Pancreas (tissue), 10 donors: ENCODE measurements around the gene ZNF354C. TPM values are rescaled to one million over a fixed set of nuclear protein-coding genes. Genes with fewer than 3 reads are reported as not detected.

Experiments used
- ATAC-seq, 4 donors: fragments of 200-7000 bp; cut with Tn5 transposase; one replicate each; pipeline versions ENCODE4 v1.8.0 to v1.9.1; 2020; ENCODE audit warnings: mild to moderate bottlenecking in 4 of 4, moderate library complexity in 4 of 4
- DNase-seq, 6 donors: peaks; one replicate each; pipeline ENCODE4 v3.0.0-alpha.2; 2020
- FAIRE-seq: peaks from 2 replicates; lab custom pipeline; 2012; peaks lifted over from hg19 to GRCh38; lab: Jason Lieb, UNC
- H3K27ac ChIP-seq, 4 donors: fragments of 200-600 bp; sonication (generic); 1 replicate in 3 of 4; 2 replicates in 1 of 4; pipeline versions ENCODE4 v1.5.0 to v1.8.0; 2020
- H3K27me3 ChIP-seq, 4 donors: fragments of 200-600 bp; one replicate each; pipeline ENCODE4 v1.8.0; 2021
- H3K36me3 ChIP-seq, 3 donors: fragments of 200-600 bp; sonication (generic) in 1 of 3; one replicate each; pipeline versions ENCODE4 v1.5.0 to v1.8.0; 2020 to 2021
- H3K4me1 ChIP-seq, 3 donors: fragments of 200-600 bp; one replicate each; pipeline ENCODE4 v1.8.0; 2021
- H3K4me3 ChIP-seq, 4 donors: fragments of 200-600 bp; sonication (generic) in 2 of 4; one replicate each; pipeline versions ENCODE4 v1.5.0 to v1.8.0; 2020 to 2021
- H3K9me3 ChIP-seq, 4 donors: fragments of 200-600 bp; one replicate each; pipeline ENCODE4 v1.8.0; 2021
- WGBS, 2 donors: extraction: QIAGEN DNeasy Blood & Tissue Kit; methylation state at CpG; one replicate each; pipeline ENCODE4 v1.1.7; 2013; 5-methylcytosine and 5-hydroxymethylcytosine counted together
- intact Hi-C, 3 donors: fragments of 100-400 bp; cut with DNase I; formaldehyde crosslinking; loops; one replicate each; pipeline versions ENCODE4 v1.11.1 to v1.14.2; 2022
- polyA plus RNA-seq, 2 donors: library from polyadenylated mRNA; stranded (reverse); fragments of 200-250 nt; gene quantifications; one replicate each; pipeline ENCODE4 v1.2.3, GENCODE V29; 2013
- total RNA-seq, 6 donors: library from RNA; stranded (reverse); fragmentation: NEBNext Ultra II Directional in 4 of 6; extraction: Animal tissue kit (Norgen Biotek cat#: 25700) in 4 of 6; gene quantifications; one replicate each; pipeline versions ENCODE4 v1.2.1 to v1.2.4, GENCODE V29; 2021 to 2023
- TF ChIP-seq, protein P1 (sequence below), 4 donors: fragments of 200-600 bp; sonication (generic) in 3 of 4; IDR thresholded peaks; one replicate each; pipeline versions ENCODE4 v1.5.0 to v1.8.0; 2021; ENCODE audit warnings: antibody characterized with exemption in 4 of 4
- donor health status: healthy with polysubstance abuse.
- donor health status: DM: no; HTN: no; CAD: no; lungs with moderate emphysema.
- donor health status: DM: no; HTN: no; CAD: no.
- donor health status: control.
- donor health status: control.
- donor health status: Bipolar disorder and iron deficiency.
- donor health status: DM: yes; HTN: yes; CAD: no.
- donor health status: DM: no; HTN: no; CAD: no.
- donor health status: DM: no; HTN: no; CAD: no.
- donor health status: DM: yes; HTN: yes; CAD: no.

Gene ZNF354C
- total and polyA plus RNA-seq, 8 donors: 0.91 to 4.4 (median 2.1) TPM

DNA sequence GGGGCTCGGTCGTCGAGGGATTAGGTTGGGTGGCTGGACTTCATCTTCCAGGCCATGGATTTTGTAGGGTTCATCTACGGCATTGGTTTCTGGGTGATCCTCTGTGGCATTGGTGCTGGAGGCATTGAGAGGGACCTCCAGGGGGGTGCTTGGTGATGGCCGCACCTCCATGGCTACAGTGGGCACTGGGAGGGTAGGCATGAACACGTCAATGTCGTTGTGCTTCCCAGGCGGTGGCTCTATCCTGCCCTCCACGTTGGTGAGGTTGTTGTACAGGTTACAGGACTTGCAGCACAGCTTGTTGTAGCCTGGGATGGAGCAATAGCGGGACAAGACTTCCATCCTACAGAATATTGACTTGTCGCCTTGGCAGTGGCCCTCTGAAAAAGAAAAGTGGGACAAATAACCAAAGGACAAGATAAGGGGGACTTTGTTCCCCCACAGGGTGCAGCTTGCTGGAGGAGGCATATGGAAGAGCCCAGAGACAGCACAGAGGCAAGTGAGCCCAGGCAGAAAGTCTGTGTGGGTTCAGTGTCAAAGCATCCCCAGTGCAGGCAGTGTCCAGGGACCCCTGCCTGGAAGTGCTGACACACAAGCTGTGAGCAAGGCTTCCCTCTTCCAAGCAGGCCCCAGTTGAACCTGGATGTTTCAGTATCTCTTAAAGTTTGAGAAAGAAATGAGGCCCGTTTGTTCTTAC, 53.9 kb downstream of the ZNF354C start:
- Histone ChIP-seq H3K4me3 (no peak overlapping the region), H3K36me3 (no peaks in the 10 kb centered on the region), H3K27me3 (no peaks in the 10 kb centered on the region), H3K9me3 (no peaks in the 10 kb centered on the region), H3K4me1 (no peaks in the 10 kb centered on the region), H3K27ac (no peak overlapping the region)
- DNase-seq: no peak
- WGBS, 2 donors: 72 to 75% methylated on average over 12 of the region's 12 CpGs
- no peak for FAIRE-seq
- TF ChIP-seq, protein P1, sequence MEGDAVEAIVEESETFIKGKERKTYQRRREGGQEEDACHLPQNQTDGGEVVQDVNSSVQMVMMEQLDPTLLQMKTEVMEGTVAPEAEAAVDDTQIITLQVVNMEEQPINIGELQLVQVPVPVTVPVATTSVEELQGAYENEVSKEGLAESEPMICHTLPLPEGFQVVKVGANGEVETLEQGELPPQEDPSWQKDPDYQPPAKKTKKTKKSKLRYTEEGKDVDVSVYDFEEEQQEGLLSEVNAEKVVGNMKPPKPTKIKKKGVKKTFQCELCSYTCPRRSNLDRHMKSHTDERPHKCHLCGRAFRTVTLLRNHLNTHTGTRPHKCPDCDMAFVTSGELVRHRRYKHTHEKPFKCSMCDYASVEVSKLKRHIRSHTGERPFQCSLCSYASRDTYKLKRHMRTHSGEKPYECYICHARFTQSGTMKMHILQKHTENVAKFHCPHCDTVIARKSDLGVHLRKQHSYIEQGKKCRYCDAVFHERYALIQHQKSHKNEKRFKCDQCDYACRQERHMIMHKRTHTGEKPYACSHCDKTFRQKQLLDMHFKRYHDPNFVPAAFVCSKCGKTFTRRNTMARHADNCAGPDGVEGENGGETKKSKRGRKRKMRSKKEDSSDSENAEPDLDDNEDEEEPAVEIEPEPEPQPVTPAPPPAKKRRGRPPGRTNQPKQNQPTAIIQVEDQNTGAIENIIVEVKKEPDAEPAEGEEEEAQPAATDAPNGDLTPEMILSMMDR (IDR thresholded peaks at IDR 0.05): no peak
- ATAC-seq: no peak
- intact Hi-C loops: no loop called here

DNA sequence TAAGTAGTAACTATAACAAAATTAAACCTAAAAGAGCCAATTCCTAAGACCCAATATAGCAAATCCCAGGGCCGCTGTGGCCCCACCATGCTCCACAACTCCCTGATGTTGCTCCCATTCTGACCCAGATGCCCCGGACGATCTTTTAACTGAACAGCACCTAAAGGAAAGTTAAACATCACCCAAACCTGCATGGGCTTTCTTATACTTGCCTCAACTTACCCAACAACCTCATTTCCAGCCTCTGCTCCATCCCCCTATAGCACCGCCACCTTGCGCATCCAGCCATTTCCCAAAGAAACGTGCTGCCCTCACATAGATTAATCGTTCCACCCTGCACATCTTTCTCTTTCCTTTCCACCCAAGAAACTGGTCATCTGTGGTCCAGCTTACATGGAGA, 54.6 kb downstream of the ZNF354C start:
- H3K36me3 ChIP-seq: no peaks in the 10 kb centered on the region
- no peak overlapping the region for H3K27ac ChIP-seq
- no peak overlapping the region for H3K4me3 ChIP-seq
- H3K27me3 ChIP-seq: no peaks in the 10 kb centered on the region
- DNase-seq (peak in 1 of 6 donors; percentile 6), FAIRE-seq (no peak), ATAC-seq (no peak)
- no peaks in the 10 kb centered on the region for H3K4me1 ChIP-seq
- TF ChIP-seq, protein P1 (IDR thresholded peaks at IDR 0.05): no peak
- WGBS, 2 donors: 80 to 87% methylated on average over 7 of the region's 7 CpGs
- H3K9me3 ChIP-seq: no peaks in the 10 kb centered on the region
- intact Hi-C loops: no loop called here

DNA sequence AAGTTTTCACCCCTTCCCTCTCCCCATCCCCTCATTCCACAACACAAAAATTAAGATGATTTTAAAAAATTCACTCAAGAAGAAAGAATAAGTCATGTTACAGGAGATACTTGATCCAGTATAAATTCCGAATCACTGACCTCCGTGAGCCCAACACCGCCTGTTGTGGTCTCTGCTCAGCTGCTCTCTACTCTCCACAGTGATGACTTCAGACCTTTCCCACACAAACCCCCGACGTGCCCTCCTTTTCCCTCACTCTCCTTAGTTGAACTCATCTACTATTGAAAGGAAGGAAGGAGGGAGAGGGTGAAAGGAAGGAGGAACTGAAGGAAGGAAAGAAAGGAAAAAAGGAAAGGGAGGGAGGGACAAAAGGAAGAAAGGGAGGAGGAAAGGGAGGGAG, 55.1 kb downstream of the ZNF354C start:
- Histone ChIP-seq H3K36me3 (no peaks in the 10 kb centered on the region), H3K27me3 (no peaks in the 10 kb centered on the region), H3K27ac (no peak overlapping the region), H3K4me3 (no peak overlapping the region), H3K4me1 (no peaks in the 10 kb centered on the region), H3K9me3 (no peaks in the 10 kb centered on the region)
- TF ChIP-seq, protein P1 (IDR thresholded peaks at IDR 0.05): no peak
- ATAC-seq (no peak), DNase-seq (no peak), FAIRE-seq (no peak)
- intact Hi-C loops: no loop called here
- 68 to 81% methylated on average over 5 of the region's 5 CpGs for WGBS, 2 donors

DNA sequence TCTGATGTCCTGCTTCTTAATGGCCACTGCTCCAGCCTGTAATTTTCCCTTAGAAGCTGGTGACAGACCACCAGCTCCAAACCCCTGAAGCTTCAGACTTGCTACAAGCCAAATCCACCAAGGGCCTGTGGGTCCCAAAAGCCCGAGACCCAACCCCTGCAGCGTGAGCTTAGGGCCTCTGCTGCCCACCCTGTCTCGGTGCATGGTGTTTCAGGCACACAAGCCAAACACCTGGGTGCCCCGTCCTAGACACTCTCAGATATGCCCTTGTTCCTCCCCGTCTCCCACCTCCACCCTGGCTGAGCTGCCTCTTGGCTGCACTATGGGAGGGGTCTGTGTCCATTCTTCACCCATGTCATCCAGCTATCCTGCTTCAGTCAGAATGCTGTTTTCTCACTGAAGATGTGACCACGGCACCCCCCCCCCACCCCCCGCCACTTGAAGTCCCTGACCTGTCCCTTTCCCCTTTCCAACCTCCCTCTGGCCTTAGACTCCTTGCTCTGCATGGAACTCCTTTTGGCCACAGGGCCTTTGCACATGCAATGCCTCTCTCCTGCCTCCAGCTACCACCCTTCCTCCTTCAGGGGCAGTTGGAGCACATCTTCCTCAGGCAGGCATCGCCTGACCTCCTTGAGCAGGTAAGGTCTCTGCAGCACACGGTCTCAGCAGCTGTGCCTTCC, 55.8 kb downstream of the ZNF354C start:
- H3K27me3 ChIP-seq: no peaks in the 10 kb centered on the region
- H3K27ac ChIP-seq: no peak overlapping the region
- DNase-seq (peak in 1 of 6 donors; percentile 21), ATAC-seq (no peak), FAIRE-seq (no peak)
- TF ChIP-seq, protein P1 (IDR thresholded peaks at IDR 0.05): no peak
- H3K36me3 ChIP-seq: no peaks in the 10 kb centered on the region
- H3K9me3 ChIP-seq: no peaks in the 10 kb centered on the region
- H3K4me3 ChIP-seq: no peak overlapping the region
- no peaks in the 10 kb centered on the region for H3K4me1 ChIP-seq
- 66 to 77% methylated on average over 9 of the region's 9 CpGs for WGBS, 2 donors
- intact Hi-C loops: no loop called here

DNA sequence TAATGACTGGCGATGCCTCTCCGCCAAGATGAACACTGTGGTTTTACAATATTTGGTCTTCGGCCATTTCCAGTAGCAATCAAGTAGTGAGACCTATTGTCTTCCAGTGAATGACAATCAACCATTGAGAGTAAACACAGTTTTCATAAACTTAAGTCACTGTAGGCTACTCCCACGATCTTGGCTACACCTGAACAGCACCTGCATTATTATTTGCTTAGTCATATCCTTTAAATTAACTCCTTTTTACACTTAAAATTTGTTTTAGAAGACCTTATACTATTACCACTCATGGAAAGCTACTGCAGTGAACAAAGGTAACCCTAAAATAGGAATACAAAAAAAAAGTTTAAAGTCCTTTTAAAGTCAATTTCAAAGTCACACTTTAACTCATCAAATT, 58.2 kb downstream of the ZNF354C start:
- Histone ChIP-seq H3K4me3 (no peak overlapping the region), H3K4me1 (no peaks in the 10 kb centered on the region), H3K9me3 (no peaks in the 10 kb centered on the region), H3K27me3 (no peaks in the 10 kb centered on the region), H3K36me3 (no peaks in the 10 kb centered on the region), H3K27ac (no peak overlapping the region)
- no peak for DNase-seq
- no peak for ATAC-seq
- intact Hi-C loops: no loop called here
- FAIRE-seq: no peak
- TF ChIP-seq, protein P1 (IDR thresholded peaks at IDR 0.05): no peak
- WGBS, 2 donors: 68% methylated on average over 4 of the region's 4 CpGs
